Hematopoietic multipotent progenitor cell treated with erythropoietin and hydrocortisone succinate and interleukin-3 and kit ligand, for 17 days (in vitro differentiated cells): Measurements from ENCODE around the gene ADH1C.
"Not testable (repeated sequence)": the region's sequence is repeated elsewhere in the genome, so short reads cannot be mapped to it uniquely, and the experiment has no call there.

ENCODE experiments used
- DNase-seq: peaks from one replicate; pipeline ENCODE4 v3.0.0-alpha.2; 2015; ENCODE audit warnings: low spot score

Gene ADH1C

DNA sequence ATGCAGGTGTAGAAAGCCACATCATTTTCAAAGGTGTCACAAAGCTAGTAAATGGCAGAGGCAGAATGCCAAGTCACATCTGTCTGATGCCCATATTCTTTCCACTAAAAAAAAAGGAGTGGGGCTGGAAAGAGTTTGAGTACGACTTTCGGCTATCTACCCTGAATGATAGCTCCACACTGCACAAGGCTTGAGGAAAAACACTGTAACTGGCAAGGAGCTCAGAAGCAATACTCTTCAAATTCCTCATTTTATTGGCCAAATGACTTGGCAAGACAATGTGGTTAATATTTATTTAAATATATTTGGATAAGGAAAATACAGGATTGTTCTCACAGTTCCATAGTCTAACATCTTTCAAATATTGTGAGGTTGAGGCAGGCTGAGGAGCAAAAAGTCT, 5.4 kb upstream of the ADH1C start:
- no peak for DNase-seq

- no peak for DNase-seq
These were observed 4.4 kb upstream of the ADH1C start for GRCh38 chr4:99356992-99357391.

GRCh38 chr4:99356149-99356548, 3.6 kb upstream of the ADH1C start:
- not testable (repeated sequence) for DNase-seq

- no peak for DNase-seq
These were observed 1.1 kb downstream of the ADH1C start for GRCh38 chr4:99351487-99351886.

GRCh38 chr4:99349338-99349737, 3.2 kb downstream of the ADH1C start:
- no peak for DNase-seq

- not testable (repeated sequence) for DNase-seq
These were observed 9.9 kb downstream of the ADH1C start for GRCh38 chr4:99342624-99343023.

DNA sequence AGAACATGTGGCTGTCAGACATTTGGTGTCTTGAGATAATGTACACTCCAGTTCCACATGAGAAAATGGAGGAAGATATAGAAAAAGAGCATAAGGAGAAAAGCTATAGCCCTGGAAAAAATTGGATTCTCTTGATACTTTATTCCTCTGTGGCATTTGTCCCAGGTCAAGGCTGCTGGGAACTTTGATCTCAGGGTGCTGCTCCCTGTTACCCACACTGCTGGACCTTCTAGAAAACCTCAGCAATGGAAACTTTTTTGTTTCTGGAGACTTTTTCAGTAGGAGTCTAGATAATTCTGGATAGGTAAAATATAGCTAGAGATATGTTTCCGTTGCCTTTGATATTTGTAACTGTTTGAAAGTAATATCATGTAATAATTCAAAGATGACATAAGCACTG, 11.1 kb downstream of the ADH1C start:
- no peak for DNase-seq

DNA sequence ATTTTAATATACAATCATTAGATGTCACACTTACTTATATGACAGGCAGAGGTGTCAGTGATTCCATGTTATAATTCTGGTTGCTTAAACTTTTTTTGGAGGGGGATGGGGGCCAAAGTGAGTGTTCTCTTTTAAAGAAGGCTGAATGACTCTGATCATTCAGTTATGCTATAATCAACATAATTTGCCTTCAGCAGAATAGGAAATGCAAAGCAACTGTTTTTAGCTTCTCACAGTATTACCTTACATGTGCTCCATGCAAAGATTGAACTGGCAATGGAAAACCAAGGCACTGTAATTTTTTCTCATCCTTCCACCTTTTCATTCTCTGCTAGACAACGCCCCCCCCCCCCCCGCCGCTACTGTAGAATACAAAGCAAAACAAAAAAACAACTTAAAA, 13.4 kb downstream of the ADH1C start:
- DNase-seq = no peak

DNA sequence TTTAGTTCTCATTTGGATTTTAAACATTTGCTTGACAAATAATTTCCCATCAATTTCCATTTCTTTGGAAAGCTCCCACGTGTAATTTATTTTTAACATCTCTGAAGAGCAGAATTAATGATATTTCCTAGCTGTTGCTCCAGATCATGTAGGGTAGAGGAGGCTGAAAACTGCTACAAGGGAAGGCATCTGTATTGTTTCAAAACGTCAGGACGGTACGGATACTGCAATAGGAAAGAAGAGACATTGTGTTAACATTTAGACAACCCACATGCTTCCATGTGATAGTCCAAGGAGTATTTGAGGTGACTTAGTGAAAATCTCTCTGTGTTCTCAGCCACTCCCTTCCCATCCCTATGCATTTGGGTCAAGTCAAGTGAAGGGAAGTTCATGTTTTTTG, 16.0 kb downstream of the ADH1C start:
- DNase-seq = no peak

DNA sequence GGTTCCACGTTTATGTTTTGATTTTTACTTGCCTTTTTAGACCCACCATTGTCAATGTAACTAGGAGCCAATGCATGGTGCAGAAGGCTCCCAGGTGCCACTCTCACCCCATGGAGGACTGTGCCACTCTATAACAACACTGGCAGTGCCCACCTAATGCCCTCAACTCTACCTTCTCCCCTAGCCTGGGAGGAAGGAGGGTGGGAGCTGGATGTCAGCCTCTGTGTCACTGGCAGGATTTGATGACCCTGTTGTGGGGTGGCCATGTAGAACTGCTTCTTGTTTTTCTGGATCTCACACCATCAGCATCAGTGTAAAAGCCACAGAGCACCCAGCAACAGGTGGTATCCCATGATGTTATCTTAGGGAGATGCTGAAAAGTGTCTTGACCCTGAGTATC, 17.7 kb downstream of the ADH1C start:
- DNase-seq = no peak

GRCh38 chr4:99330648-99331047, 21.9 kb downstream of the ADH1C start:
- DNase-seq = no peak

DNA sequence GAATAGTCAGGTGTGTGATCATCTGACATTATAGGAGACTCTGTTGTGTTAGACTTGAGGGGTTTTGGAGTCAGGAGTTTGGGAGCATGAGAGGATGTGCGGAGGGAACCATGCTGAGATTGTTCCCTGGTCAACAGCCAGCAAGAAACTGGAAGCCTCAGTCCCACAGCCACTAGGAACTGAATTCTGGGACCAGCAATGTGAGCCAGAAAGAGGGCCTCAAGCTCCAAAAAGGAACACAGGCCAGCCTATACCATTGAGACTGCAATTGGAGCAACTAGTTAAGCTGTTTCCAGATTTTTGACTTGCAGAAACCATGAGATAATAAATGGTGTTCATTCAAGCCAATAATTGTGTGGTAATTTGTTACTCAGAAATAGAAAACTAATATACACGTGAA, 22.7 kb downstream of the ADH1C start:
- DNase-seq = no peak

- no peak for DNase-seq
These were observed 27.6 kb downstream of the ADH1C start for GRCh38 chr4:99324979-99325378.

DNA sequence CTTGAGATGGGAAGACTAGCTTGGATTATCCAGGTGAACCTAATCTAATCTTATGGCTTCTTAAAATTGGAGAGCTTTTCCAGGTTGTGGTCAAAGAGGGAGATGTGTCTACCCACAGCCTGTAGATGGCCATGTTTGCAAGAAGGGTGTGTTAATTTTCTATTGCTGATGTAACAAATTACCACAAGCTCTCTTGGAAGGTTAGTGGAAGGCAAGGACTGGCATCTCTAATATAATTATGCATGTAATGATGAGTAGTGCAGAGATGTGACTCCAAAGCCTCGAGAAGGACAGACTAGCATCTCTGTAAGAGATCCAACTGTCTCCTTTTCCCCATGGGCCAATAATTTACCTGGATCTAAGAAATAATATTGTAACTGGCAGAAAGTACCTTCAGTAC, 28.2 kb downstream of the ADH1C start:
- no peak for DNase-seq

DNA sequence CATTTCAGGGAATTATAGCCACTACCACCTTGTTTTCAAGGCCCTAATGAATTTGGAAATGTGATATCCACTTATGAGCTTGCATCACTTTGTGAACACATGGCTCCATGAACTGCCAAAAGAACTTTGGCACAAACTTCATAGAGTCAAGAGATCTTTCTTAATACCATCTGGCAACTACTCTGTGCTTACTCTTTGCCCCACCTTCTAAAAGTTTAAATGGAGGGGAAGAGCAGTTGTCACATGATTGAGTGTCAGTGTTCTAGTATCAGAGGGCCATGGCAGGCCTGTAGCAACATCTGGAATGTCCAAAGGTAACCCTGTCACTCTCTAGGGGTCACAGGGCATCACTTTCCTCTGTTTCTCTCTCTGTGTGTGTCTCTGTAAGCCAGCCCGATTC, 28.8 kb downstream of the ADH1C start:
- no peak for DNase-seq

DNA sequence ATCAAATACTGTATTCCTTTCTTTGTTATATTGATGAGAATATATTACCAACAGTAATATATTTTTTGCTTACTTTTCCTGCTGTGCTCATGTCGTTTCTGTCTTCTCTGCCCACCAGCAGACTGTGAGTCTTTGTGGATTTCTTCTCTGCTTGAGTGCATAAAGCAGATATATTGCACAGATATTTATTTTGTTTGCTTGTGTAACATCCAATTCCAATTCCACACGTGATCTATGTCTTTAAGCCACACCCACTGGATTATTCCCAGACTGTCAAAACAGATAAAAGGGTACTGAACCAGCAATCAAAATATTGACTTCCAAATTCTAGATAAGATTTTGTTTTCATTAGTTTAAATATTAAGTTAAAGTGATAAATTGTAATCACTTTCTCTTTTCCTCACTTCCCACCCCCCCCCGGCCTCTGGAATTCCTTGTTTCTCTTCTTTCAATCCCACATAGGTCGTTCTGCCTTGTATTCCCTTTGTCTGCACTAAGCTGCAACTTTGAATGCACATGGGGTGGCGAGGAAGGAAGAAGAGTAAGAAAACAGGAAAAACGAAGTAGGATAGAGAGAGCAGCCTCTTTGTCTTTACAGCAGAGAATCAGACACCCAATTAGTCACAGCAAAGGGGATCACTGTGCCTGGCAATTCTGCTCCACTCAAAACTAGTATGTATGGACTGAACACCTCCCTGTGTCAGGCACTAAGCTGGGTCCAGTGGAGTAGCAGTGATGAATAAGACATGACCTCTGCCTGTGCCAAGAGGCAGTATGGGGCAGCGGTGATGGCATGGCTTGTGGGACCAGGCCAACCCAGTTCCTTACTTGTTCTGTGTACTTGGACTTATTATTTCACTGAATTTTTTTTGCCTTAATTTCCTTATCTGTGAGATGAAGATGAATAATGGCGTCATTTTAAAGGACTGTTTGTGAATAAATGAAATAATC, 31.0 kb downstream of the ADH1C start, which contains the start of gene ADH1B:
ADH1B (minus strand) TSS at position 161 of the 951 bp plus-strand sequence; CDS start at position 91, 70 bp downstream.
- DNase-seq = no peak

DNA sequence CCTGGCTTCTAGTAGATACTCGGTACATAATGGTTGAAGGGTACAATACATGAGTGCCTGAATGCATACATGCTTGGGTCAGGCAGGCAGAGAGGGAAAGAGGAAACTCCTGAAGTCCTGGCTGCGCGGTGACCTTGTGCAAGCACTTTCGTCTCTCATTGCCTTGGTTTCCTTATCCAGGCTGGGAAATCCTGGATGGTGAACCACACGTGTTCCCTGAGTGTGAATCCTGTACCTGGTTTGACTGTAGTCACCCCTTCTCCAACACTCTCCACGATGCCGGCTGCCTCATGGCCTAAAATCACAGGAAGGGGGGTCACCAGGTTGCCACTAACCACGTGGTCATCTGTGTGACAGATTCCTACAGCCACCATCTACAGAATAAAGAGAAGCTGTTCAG, 34.7 kb downstream of the ADH1C start:
- DNase-seq = not testable (repeated sequence)

DNA sequence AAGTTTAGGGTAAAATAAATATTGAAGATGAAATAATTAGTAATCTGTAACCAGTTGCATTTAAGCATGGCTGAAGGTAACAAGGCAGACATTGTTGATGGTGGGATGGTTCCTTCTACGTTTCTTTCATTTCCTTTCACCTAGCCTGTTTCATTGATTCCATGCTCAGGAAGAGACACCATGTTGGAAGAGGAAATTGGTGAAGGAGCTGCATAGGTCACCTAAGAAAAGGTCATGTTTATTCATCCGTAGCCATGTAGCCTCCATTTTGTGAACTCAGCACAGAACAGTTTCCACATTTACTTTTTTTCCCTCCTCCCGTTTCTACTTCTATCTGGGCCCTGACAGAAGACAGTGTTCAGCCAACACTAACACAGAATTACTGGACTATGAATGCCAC, 35.2 kb downstream of the ADH1C start:
- no peak for DNase-seq

DNA sequence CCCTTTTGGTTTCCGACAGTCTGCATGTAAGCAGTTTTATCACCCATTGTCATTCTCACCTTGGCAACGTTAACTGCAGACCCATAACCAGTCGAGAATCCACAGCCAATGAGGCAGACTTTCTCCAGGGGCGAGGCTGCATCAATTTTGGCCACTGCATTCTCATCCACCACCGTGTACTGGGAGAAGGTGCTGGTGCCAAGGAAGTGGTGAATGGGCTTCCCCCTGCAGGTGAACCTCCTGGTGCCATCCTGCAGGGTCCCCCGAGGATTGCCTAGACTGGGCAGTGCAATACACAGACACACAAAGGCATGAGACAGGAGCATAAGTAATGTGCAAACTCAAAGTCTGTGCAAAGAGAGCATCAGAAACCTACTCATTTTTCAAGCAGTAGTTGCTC, 36.7 kb downstream of the ADH1C start:
- DNase-seq = no peak

- DNase-seq = no peak
These were observed 38.3 kb downstream of the ADH1C start for GRCh38 chr4:99314211-99314610.

GRCh38 chr4:99310389-99310788, 42.2 kb downstream of the ADH1C start:
- DNase-seq = no peak

DNA sequence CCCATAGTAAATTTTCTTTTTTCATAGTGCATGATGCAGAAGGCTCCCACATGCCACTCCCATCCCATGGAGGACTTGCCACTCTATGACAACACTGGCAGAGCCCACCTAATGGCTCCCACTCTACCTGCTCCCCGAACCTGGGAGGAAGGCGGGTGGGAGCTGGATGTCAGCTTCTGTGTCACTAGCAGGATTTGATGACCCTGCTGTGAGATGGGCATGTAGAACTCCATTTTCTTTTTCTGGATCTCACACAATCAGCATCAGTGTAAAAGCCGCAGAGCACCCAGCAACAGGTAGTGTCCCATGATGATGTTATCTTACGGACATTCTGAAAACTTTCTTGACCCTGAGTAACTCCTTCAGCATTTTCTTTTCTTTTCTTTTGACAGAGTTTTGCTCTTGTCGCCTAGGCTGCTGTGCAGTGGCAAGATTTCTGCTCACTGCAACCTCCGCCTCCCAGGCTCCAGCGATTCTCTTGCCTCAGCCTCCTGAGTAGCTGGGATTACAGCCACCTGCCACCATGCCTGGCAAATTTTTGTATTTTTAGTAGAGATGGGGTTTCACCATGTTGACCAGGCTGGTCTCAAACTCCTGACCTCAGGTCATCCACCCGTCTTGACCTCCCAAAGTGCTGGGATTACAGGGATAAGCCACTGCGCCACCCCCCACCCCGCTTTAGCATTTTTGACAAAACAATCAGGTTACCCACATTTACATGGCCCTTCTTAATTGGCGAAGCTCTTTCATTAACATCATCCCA, 46.7 kb downstream of the ADH1C start:
- DNase-seq = no peak
